MM.1S (cell line): Measurements from ENCODE around the gene CHDH.

Experiments
- DNase-seq: peaks from one replicate; pipeline ENCODE4 v3.0.0-alpha.2; 2015
- H2AFZ ChIP-seq: fragments of 300-600 bp; sonication (generic); 2 replicates; pipeline ENCODE4 v1.6.0; 2016; ENCODE audit warnings: antibody characterized with exemption, low read length
- H3F3A ChIP-seq: fragments of 300-600 bp; sonication (generic); 2 replicates; pipeline ENCODE4 v1.6.1; 2016; ENCODE audit warnings: mild to moderate bottlenecking, antibody characterized with exemption, low read length, moderate library complexity, mixed read lengths; ENCODE audit not compliant: insufficient read depth
- H3K27ac ChIP-seq: fragments of 300-600 bp; sonication (generic); 2 replicates; pipeline ENCODE4 v1.5.1; 2016; ENCODE audit warnings: mild to moderate bottlenecking, low read length
- H3K27me3 ChIP-seq: fragments of 300-600 bp; sonication (generic); replicated peaks from 2 replicates; pipeline ENCODE4 v1.6.0; 2016; ENCODE audit warnings: low read length; ENCODE audit not compliant: insufficient read depth
- H3K36me3 ChIP-seq: fragments of 300-600 bp; sonication (generic); replicated peaks from 2 replicates; pipeline ENCODE4 v1.6.1; 2016; ENCODE audit warnings: mild to moderate bottlenecking, low read length, mixed read lengths; ENCODE audit not compliant: insufficient read depth
- H3K4me1 ChIP-seq: fragments of 300-600 bp; sonication (generic); 2 replicates; pipeline ENCODE4 v1.6.1; 2016; ENCODE audit warnings: low read length, mixed read lengths
- H3K4me2 ChIP-seq: fragments of 300-600 bp; sonication (generic); 2 replicates; pipeline ENCODE4 v1.6.0; 2016; ENCODE audit warnings: low read depth, low read length
- H3K4me3 ChIP-seq: fragments of 300-600 bp; sonication (generic); 2 replicates; pipeline ENCODE4 v1.5.1; 2016; ENCODE audit warnings: low read length, mixed read lengths
- H3K79me2 ChIP-seq: fragments of 300-600 bp; sonication (generic); 2 replicates; pipeline ENCODE4 v1.6.1; 2016; ENCODE audit warnings: mixed run types, low read length, mixed read lengths
- H3K9ac ChIP-seq: fragments of 300-600 bp; sonication (generic); 2 replicates; pipeline ENCODE4 v1.6.1; 2016; ENCODE audit warnings: low read length, mixed read lengths
- H3K9me2 ChIP-seq: fragments of 300-600 bp; sonication (generic); replicated peaks from 2 replicates; pipeline ENCODE4 v1.6.1; 2016; ENCODE audit warnings: mild to moderate bottlenecking, low read length, mixed read lengths; ENCODE audit not compliant: insufficient read depth
- H3K9me3 ChIP-seq: fragments of 300-600 bp; sonication (generic); replicated peaks from 2 replicates; pipeline ENCODE4 v1.6.1; 2016; ENCODE audit warnings: mild to moderate bottlenecking, low read length, mixed read lengths; ENCODE audit not compliant: insufficient read depth
- H4K20me1 ChIP-seq: fragments of 300-600 bp; sonication (generic); 2 replicates; pipeline ENCODE4 v1.6.1; 2016; ENCODE audit warnings: mild to moderate bottlenecking, low read length, moderate library complexity, mixed read lengths; ENCODE audit not compliant: insufficient read depth
- CTCF ChIP-seq: fragments of 300-600 bp; sonication (generic); IDR thresholded peaks from 2 replicates; pipeline ENCODE4 v1.5.1; 2016; ENCODE audit warnings: antibody characterized with exemption, low read length, mixed read lengths
- EZH2 ChIP-seq: fragments of 300-600 bp; sonication (generic); optimal IDR thresholded peaks from 2 replicates; pipeline ENCODE3; 2017; ENCODE audit warnings: low read depth, mild to moderate bottlenecking, antibody characterized with exemption, low read length, mixed read lengths
- EZH2phosphoT487 ChIP-seq: fragments of 300-600 bp; sonication (generic); IDR thresholded peaks from 2 replicates; pipeline ENCODE4 v1.6.1; 2018; ENCODE audit warnings: antibody characterized with exemption, low read length

The CHDH gene, protein sequence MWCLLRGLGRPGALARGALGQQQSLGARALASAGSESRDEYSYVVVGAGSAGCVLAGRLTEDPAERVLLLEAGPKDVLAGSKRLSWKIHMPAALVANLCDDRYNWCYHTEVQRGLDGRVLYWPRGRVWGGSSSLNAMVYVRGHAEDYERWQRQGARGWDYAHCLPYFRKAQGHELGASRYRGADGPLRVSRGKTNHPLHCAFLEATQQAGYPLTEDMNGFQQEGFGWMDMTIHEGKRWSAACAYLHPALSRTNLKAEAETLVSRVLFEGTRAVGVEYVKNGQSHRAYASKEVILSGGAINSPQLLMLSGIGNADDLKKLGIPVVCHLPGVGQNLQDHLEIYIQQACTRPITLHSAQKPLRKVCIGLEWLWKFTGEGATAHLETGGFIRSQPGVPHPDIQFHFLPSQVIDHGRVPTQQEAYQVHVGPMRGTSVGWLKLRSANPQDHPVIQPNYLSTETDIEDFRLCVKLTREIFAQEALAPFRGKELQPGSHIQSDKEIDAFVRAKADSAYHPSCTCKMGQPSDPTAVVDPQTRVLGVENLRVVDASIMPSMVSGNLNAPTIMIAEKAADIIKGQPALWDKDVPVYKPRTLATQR

GRCh38 chr3:53846134-53846850, at the start of gene CHDH, which contains the start of gene IL17RB:
TSS of gene CHDH (minus strand) at chr3:53846419. CDS start at chr3:53824008, 22,411 bp downstream.
TSS of gene IL17RB (plus strand) at chr3:53846568. CDS start at chr3:53846589, 21 bp downstream.
- peaks cover 21% of the 10 kb centered on the region for H3K4me1 ChIP-seq
- no peaks in the 10 kb centered on the region for H3K27me3 ChIP-seq
- peak within 1 kb of the TSS; percentile 85; the same call in 1 of the 2 replicates for H3K27ac ChIP-seq
- H3K36me3 ChIP-seq: no peaks in the 10 kb centered on the region
- H2AFZ ChIP-seq: peak within 1 kb of the TSS; percentile 86
- H3K79me2 ChIP-seq: no peaks in the 10 kb centered on the region; the same call in 1 of the 2 replicates
- peak; percentile 75 for DNase-seq
- H3K4me3 ChIP-seq: peak within 1 kb of the TSS; percentile 81
- TF ChIP-seq CTCF (no peak; the same call in 1 of the 2 replicates), EZH2 (no peak), EZH2phosphoT487 (no peak)
- H4K20me1 ChIP-seq: no peaks in the 10 kb centered on the region
- peaks cover 24% of the 10 kb centered on the region for H3F3A ChIP-seq
- H3K4me2 ChIP-seq: peak within 1 kb of the TSS; percentile 99
- H3K9me2 ChIP-seq: no peaks in the 10 kb centered on the region
- peak within 1 kb of the TSS; percentile 87 for H3K9ac ChIP-seq
- H3K9me3 ChIP-seq: no peaks in the 10 kb centered on the region

DNA sequence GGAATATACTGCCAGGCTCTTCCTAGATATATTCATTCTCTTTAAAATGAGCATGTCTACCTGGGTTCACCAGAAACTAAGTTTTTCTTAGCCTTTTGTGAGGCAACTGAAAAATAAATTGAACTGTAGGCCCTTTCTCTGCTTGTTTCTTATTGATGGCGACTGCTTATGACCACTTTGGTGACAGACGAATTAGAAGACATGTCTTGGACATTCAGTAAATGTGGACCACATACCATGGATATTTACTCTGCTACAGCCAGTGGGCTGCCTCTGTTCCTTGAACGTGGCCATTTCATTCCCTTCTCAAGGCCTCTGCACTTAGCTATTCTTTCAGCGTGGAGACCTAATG, 46.0 kb upstream of the CHDH start:
- TF ChIP-seq CTCF (no peak), EZH2phosphoT487 (no peak), EZH2 (no peak)
- H3K27me3 ChIP-seq: no peaks in the 10 kb centered on the region
- no peaks in the 10 kb centered on the region for H3K9me2 ChIP-seq
- H3K9ac ChIP-seq: peak overlapping the region; percentile 76
- H4K20me1 ChIP-seq: no peaks in the 10 kb centered on the region
- peak overlapping the region; percentile 96 for H3K27ac ChIP-seq
- peak overlapping the region; percentile 92 for H3K4me2 ChIP-seq
- peaks cover 18% of the 10 kb centered on the region for H3F3A ChIP-seq
- peaks cover 25% of the 10 kb centered on the region for H3K4me1 ChIP-seq
- H3K4me3 ChIP-seq: peak overlapping the region; percentile 66
- no peaks in the 10 kb centered on the region for H3K9me3 ChIP-seq
- peaks cover 3% of the 10 kb centered on the region; the same call in 1 of the 2 replicates for H3K36me3 ChIP-seq
- H3K79me2 ChIP-seq: peaks cover 43% of the 10 kb centered on the region
- no peak for DNase-seq
- peak overlapping the region; percentile 70 for H2AFZ ChIP-seq

DNA sequence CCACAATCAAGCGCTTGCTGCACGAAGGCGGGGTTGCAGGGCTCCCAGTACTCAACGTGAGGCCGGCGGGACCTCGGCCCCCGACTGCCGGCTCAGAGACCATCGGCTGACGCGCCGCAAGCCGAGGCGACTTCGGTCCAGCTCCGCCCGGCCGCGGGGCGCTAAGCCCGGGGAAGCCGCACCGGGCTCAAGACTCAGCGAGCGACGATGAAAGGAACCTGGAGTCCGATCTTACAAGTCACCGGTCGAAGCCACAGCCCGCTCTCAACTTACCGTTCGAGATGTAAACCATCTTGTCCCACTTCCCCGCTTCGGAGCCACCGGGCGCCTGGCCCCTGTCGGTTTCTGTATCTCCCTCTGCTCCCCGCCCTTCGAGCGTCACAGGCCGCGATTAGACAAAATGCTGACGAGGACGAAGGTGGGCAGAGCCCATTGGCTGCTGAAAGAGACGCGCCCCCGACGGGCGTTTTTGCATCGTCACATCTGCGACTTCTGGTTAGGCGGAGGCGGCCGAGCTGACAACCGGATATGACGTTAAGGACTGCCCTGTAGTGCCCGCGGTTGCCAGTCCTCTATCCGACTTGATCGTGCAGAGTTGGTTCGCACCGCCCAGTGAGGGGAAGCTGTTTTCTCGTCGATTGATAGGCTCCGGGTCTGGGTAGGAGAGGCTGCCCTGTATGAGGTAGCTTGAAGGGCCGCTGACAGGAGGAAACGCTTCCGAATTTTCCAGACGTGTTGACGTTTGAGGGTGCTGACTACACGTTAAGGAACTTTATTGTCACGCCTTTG, 45.5 kb upstream of the CHDH start, which contains the start of gene SELENOK:
SELENOK (minus strand) TSS at position 363 of the 789 bp plus-strand sequence.
- no peak for TF ChIP-seq EZH2
- TF ChIP-seq EZH2phosphoT487: no peak
- no peak for TF ChIP-seq CTCF
- H3K4me2 ChIP-seq: peak within 1 kb of the TSS; percentile 92
- peaks cover 23% of the 10 kb centered on the region for H3F3A ChIP-seq
- H3K36me3 ChIP-seq: peaks cover 3% of the 10 kb centered on the region; the same call in 1 of the 2 replicates
- peaks cover 44% of the 10 kb centered on the region for H3K79me2 ChIP-seq
- no peaks in the 10 kb centered on the region for H3K9me2 ChIP-seq
- H3K4me3 ChIP-seq: peak within 1 kb of the TSS; percentile 97
- H3K4me1 ChIP-seq: peaks cover 31% of the 10 kb centered on the region
- H3K9me3 ChIP-seq: no peaks in the 10 kb centered on the region
- peak; percentile 100 for DNase-seq
- H2AFZ ChIP-seq: peak within 1 kb of the TSS; percentile 70
- no peaks in the 10 kb centered on the region for H3K27me3 ChIP-seq
- peak within 1 kb of the TSS; percentile 99 for H3K9ac ChIP-seq
- H3K27ac ChIP-seq: peak within 1 kb of the TSS; percentile 96
- H4K20me1 ChIP-seq: no peaks in the 10 kb centered on the region
